ENCODE measurements around the gene SVIL. TPM values are rescaled to one million over a fixed set of nuclear protein-coding genes. Genes with fewer than 3 reads are reported as not detected.
A peak's percentile ranks its signal among the peaks of the same experiment; 100 is the strongest.
"Not testable (repeated sequence)": the region's sequence is repeated elsewhere in the genome, so short reads cannot be mapped to it uniquely, and the experiment has no call there.

Gene SVIL
- total RNA-seq, 3 donors from 2014 or later, result 67.6 to 1,278 (median 86.0) TPM

DNA sequence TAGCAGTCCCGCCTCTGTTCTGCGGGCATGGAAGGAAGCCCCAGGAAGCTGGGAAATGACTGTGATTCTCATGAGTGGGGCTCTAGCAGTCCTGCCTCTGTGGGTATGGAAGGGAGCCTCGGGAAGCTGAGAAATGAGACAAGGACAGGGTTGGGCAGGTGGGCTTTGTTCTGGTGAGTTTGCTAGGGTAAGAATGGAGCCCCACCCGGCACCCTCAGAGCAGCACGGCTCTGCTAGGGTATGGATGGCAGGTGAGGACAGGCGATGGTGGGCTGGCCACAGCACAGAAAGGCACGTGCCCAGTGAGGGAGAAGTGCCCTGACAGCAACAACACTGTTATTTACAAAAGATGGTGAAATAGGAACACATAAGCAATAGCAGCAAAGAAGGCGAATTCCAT lies 39.6 kb downstream of the SVIL start:
- no peak overlapping the region for H3K4me3 ChIP-seq
- H3K9me3 ChIP-seq, result no peaks in the 10 kb centered on the region
- H3K36me3 ChIP-seq (ENCODE audit: low read depth), result no peaks in the 10 kb centered on the region
- H3K4me1 ChIP-seq (ENCODE audit: low read depth), result peaks cover 22% of the 10 kb centered on the region
- ATAC-seq (no peak), DNase-seq (no peak)
- TF ChIP-seq, protein P1, sequence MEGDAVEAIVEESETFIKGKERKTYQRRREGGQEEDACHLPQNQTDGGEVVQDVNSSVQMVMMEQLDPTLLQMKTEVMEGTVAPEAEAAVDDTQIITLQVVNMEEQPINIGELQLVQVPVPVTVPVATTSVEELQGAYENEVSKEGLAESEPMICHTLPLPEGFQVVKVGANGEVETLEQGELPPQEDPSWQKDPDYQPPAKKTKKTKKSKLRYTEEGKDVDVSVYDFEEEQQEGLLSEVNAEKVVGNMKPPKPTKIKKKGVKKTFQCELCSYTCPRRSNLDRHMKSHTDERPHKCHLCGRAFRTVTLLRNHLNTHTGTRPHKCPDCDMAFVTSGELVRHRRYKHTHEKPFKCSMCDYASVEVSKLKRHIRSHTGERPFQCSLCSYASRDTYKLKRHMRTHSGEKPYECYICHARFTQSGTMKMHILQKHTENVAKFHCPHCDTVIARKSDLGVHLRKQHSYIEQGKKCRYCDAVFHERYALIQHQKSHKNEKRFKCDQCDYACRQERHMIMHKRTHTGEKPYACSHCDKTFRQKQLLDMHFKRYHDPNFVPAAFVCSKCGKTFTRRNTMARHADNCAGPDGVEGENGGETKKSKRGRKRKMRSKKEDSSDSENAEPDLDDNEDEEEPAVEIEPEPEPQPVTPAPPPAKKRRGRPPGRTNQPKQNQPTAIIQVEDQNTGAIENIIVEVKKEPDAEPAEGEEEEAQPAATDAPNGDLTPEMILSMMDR (IDR thresholded peaks at IDR 0.05), result no peak
- intact Hi-C loops (cut with DNase I, micrococcal nuclease), result no loop called here

DNA sequence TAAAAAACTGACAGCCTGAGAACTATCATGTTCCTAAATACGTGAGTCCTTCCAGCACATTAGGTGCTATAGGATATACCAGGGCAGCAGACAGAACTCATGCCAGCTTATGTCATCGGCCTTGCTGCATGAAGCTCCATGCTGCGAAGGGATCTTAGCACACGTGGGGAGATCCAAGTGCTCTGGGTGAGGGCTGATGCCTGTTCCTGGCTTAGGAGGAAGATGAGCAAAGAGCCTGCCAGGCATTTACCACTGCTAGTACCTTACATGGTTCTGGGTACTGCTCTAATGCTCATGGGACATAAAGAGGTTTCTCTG lies 43.2 kb downstream of the SVIL start:
- TF ChIP-seq, protein P1 (IDR thresholded peaks at IDR 0.05), result no peak
- Histone ChIP-seq H3K4me1 (ENCODE audit: low read depth) (peaks cover 27% of the 10 kb centered on the region), H3K36me3 (ENCODE audit: low read depth) (no peaks in the 10 kb centered on the region), H3K4me3 (no peak overlapping the region), H3K9me3 (no peaks in the 10 kb centered on the region)
- intact Hi-C loops (cut with DNase I, micrococcal nuclease), result no loop called here
- ATAC-seq (peak; percentile 39), DNase-seq (no peak)

DNA sequence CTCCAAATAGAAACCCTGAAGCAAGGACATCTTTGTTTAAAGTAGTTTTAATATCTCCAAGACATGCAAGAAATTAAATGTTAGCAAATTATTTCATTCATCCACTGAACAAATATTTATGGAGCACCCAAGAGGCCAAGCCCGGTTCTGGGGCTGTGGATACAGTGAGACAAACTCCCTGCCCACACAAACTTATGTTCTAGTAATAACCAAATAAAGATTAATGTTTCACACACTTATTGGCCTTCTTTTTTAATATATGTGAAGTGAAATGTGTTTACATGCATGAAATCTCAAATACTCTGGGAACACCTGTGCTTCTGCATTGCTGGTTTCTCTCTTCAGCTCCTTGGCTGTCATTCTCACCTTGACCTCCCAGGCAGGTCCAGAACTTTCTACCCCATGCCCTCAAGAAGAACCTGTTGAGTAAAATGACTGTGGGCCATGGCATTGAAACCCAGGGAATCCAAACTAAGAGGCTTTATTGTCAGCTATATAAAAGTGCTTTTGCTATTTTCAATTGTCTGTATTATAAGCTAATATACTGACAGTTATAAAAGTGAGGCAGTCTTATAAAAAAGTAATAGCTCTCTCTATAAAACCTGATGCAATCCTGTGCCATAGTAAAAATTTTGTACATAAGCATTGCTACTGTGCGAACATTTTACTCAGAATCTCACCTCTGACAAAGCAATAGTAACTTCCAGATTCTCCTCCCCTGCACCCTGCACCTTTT lies 43.7 kb downstream of the SVIL start:
- DNase-seq (peak in 1 of 3 donors; percentile 37), ATAC-seq (peak; percentile 51)
- TF ChIP-seq, protein P1 (IDR thresholded peaks at IDR 0.05), result no peak
- Histone ChIP-seq H3K9me3 (no peaks in the 10 kb centered on the region), H3K4me1 (ENCODE audit: low read depth) (peaks cover 27% of the 10 kb centered on the region), H3K36me3 (ENCODE audit: low read depth) (no peaks in the 10 kb centered on the region), H3K4me3 (no peak overlapping the region)
- intact Hi-C loops (cut with DNase I, micrococcal nuclease), result no loop called here

DNA sequence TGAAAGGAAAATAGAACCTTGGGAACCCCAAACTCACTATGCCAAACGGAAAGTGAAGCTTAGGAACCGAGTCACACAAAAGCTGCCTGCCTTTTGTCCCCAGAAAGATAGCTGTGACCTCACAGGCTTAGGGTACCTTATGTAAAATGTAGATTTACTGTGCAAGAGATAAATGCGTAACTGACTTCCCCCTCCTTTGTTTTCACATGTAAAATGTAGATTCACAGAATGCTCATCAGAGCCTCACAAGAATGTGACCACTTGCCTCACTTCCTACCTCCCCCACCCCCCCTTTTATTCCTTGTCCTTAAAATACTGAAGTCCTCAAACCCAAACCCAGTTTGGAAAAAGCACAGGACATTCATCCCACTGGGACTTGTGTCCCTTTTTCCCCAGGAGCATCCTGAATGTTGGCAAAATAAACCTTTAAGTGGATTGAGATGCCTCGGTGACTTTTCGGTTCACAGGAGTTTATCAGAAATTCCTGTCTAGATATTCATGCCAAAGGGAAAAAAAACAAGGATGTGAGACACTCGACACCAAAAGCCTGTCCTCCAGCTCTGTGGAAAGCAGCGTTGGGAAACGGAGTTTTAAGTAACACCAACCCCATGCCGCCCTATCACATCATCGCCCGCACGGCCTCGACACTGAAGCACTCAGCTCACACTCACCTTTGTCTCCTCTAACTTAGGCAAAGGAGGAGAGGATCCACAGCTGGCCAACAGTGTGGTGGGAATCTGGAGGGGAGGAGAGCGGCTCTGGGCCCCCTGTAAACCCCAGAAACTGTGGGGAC lies 45.9 kb downstream of the SVIL start:
- H3K4me1 ChIP-seq (ENCODE audit: low read depth), result peaks cover 27% of the 10 kb centered on the region
- H3K36me3 ChIP-seq (ENCODE audit: low read depth), result no peaks in the 10 kb centered on the region
- intact Hi-C loops (cut with DNase I, micrococcal nuclease), result no loop called here
- H3K4me3 ChIP-seq, result no peak overlapping the region
- TF ChIP-seq, protein P1 (IDR thresholded peaks at IDR 0.05), result no peak
- H3K9me3 ChIP-seq, result no peaks in the 10 kb centered on the region
- DNase-seq (no peak), ATAC-seq (no peak)

DNA sequence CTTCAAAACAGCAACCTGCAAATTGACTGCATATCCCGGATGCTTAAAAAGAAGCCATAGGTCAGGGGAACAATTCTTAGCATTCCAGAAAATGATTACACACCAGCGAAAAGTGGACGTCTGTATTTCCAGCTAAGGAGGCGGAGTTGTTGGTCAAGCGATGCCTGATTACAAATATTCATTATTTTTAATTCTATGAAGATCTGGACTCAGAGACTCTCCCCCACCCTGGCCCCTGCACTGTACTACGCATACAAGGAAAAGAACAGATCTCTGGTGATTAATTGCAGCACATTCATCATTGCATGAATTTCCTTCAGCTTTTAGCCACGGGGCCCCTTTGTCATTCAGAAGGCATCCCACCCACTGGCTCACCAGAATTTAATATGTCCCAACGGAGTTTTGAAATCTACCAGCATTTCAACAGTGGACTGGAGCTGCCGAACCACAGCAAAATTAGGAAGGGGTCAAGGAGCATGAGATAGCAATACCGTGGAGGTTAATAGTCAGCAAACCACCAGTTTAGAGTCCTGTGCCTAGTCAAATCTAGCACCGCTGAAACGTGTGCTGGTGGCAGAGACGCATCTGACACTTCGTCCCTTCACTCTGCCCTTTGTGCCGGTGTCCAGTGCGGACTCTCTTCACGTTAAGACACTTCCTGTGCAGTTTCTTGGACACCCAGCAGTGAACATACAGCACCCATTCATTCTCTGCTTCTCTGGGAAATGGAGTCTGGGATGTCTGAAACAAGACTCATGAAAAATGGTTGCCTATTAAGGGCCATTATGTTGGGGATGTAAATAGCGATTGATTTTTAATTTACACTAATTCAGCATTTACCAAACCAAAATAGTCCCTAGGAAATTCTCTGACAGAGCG lies 46.8 kb downstream of the SVIL start:
- intact Hi-C loops (cut with DNase I, micrococcal nuclease), result not testable (repeated sequence)

DNA sequence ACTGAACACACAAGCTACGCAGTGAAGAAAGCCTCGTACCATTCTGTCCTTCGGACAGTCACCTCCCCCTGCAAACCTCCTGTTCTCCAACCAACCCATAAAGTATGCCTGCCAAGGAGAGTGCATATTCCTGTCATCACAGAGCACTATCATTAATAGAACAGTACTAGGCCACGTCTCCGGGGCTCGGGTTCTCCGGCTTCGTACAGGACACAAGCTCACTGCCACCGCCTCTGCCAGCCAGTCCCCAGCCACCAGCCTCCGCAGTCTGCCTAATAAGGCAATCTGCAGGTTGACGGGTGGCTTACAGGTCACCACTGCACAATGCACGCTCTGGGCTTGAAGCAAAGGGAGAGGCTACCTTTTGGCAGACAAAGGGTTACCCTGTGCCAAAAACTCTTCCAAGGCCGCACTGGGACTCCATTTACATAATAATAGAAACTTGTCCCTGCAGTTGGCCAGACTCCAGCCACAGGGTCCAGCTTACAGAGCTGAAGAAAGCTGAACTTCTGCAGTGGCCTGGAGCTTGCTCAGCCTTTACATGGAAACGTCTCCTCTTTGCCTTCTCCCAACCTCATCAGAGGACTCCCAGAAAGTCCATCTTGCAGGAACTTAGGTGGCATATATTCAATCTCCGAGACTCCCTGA lies 47.5 kb downstream of the SVIL start:
- DNase-seq; H3K36me3 ChIP-seq (ENCODE audit: low read depth); H3K9me3 ChIP-seq; ATAC-seq; intact Hi-C loops (cut with DNase I, micrococcal nuclease); H3K4me3 ChIP-seq: not testable (repeated sequence)
- peaks cover 25% of the 10 kb centered on the region for H3K4me1 ChIP-seq (ENCODE audit: low read depth)

More for the DNA sequence above, 46.8 kb downstream of the SVIL start:
- DNase-seq; ATAC-seq; H3K36me3 ChIP-seq (ENCODE audit: low read depth); H3K9me3 ChIP-seq; H3K4me3 ChIP-seq: not testable (repeated sequence)
- H3K4me1 ChIP-seq (ENCODE audit: low read depth), result peaks cover 25% of the 10 kb centered on the region
